Vagina (tissue), 2 donors: ENCODE data around the gene PPP2R5E. TPM values are rescaled to one million over a fixed set of nuclear protein-coding genes. Genes with fewer than 3 reads are reported as not detected.
A peak's percentile ranks its signal among the peaks of the same experiment; 100 is the strongest.
"Not testable (repeated sequence)": the region's sequence is repeated elsewhere in the genome, so short reads cannot be mapped to it uniquely, and the experiment has no call there.

Experiments
- DNase-seq, 2 donors: peaks; one replicate each; pipeline ENCODE4 v3.0.0-alpha.2; 2017; ENCODE audit errors: extremely low spot score in 2 of 2
- H3K27ac ChIP-seq: fragments of 200-600 bp; sonication (generic); one replicate; pipeline ENCODE4 v1.5.1; 2019
- H3K27me3 ChIP-seq: fragments of 200-600 bp; sonication (generic); one replicate; pipeline ENCODE4 v1.5.1; 2019
- H3K36me3 ChIP-seq, 2 donors: fragments of 200-600 bp; sonication (generic); one replicate each; pipeline ENCODE4 v1.5.1; 2017 to 2019
- H3K4me1 ChIP-seq: fragments of 200-600 bp; sonication (generic); one replicate; pipeline ENCODE4 v1.5.1; 2019
- H3K4me3 ChIP-seq, 2 donors: fragments of 200-600 bp; sonication (generic); 1 replicate in 1 of 2; 2 replicates in 1 of 2; pipeline ENCODE4 v1.5.1; 2016 to 2019
- H3K9me3 ChIP-seq: fragments of 200-600 bp; sonication (generic); one replicate; pipeline ENCODE4 v1.5.1; 2019
- CTCF ChIP-seq, 3 experiments: fragments of 450-650 bp in 2 of 3; fragments of 200-600 bp in 1 of 3; sonication (generic) in 1 of 3; IDR thresholded peaks; one replicate each; pipeline ENCODE4 v1.5.1; 2017 to 2019; ENCODE audit warnings: antibody characterized with exemption in 3 of 3, mild to moderate bottlenecking in 2 of 3, moderate library complexity in 2 of 3
- POLR2A ChIP-seq, 2 donors: fragments of 450-650 bp; IDR thresholded peaks; one replicate each; pipeline ENCODE4 v1.6.1; 2017; ENCODE audit warnings: antibody characterized with exemption in 2 of 2, mild to moderate bottlenecking in 2 of 2, moderate library complexity in 2 of 2
- POLR2AphosphoS5 ChIP-seq, 2 donors: sonication (generic); formaldehyde crosslinking; IDR thresholded peaks; one replicate each; pipeline ENCODE4 v1.9.0; 2017; ENCODE audit warnings: antibody characterized with exemption in 2 of 2, mild to moderate bottlenecking in 2 of 2, low read depth in 1 of 2; ENCODE audit not compliant: insufficient read depth in 1 of 2
- intact Hi-C: fragments of 100-400 bp; cut with DNase I; formaldehyde crosslinking; loops from one replicate; pipeline ENCODE4 v1.15.1; 2023
- total RNA-seq: library from RNA; depleted of rRNA; stranded (reverse); fragments of >200 nt; gene quantifications from one replicate; pipeline ENCODE4 v1.2.3, GENCODE V29; 2016

PPP2R5E gene
- 22.6 TPM for total RNA-seq

GRCh38 chr14:63543000-63543825 lies at the start of gene PPP2R5E:
PPP2R5E (minus strand) TSS chr14:63543377; CDS start chr14:63539685, 3,692 bp downstream.
- peak in 1 of 3 experiments; percentile 3 for TF ChIP-seq CTCF (IDR thresholded peaks at IDR 0.05)
- TF ChIP-seq POLR2A (IDR thresholded peaks at IDR 0.05), result peak in 1 of 2 donors; percentile 71
- TF ChIP-seq POLR2AphosphoS5 (IDR thresholded peaks at IDR 0.05; ENCODE audit: insufficient read depth in 1 of 2, low read depth in 1 of 2), result peak; percentile 92 to 93
- intact Hi-C loops, result loop anchor here (5.0 kb wide), 1 partner anchor 99 kb away; the partner anchor contains the start of gene WDR89
- Histone ChIP-seq H3K27ac (peak within 1 kb of the TSS; percentile 80), H3K27me3 (no peaks in the 10 kb centered on the region), H3K9me3 (no peaks in the 10 kb centered on the region), H3K36me3 (peaks cover 0 to 12% of the 10 kb centered on the region in 2 donors), H3K4me3 (peak within 1 kb of the TSS; percentile 76 to 84), H3K4me1 (peaks cover 18% of the 10 kb centered on the region)
- peak; percentile 99 for DNase-seq

GRCh38 chr14:63583046-63583445 lies 39.9 kb upstream of the PPP2R5E start:
- intact Hi-C loops, H3K9me3 ChIP-seq, H3K27me3 ChIP-seq, H3K36me3 ChIP-seq, H3K4me3 ChIP-seq, DNase-seq, H3K27ac ChIP-seq, H3K4me1 ChIP-seq: not testable (repeated sequence)

GRCh38 chr14:63581491-63581890 lies 38.3 kb upstream of the PPP2R5E start:
- no peak for DNase-seq
- TF ChIP-seq POLR2AphosphoS5 (IDR thresholded peaks at IDR 0.05; ENCODE audit: insufficient read depth in 1 of 2, low read depth in 1 of 2) (no peak), POLR2A (IDR thresholded peaks at IDR 0.05) (no peak), CTCF (IDR thresholded peaks at IDR 0.05) (no peak)
- H3K4me1 ChIP-seq, result no peaks in the 10 kb centered on the region
- intact Hi-C loops, result no loop called here
- H3K9me3 ChIP-seq, result no peaks in the 10 kb centered on the region
- H3K27me3 ChIP-seq, result no peaks in the 10 kb centered on the region
- H3K36me3 ChIP-seq, result no peaks in the 10 kb centered on the region
- H3K27ac ChIP-seq, result no peak overlapping the region
- no peak overlapping the region for H3K4me3 ChIP-seq

- DNase-seq, result no peak
- no peaks in the 10 kb centered on the region for H3K36me3 ChIP-seq
- H3K4me3 ChIP-seq, result no peak overlapping the region
- no peaks in the 10 kb centered on the region for H3K9me3 ChIP-seq
- H3K27ac ChIP-seq, result no peak overlapping the region
- TF ChIP-seq POLR2AphosphoS5 (IDR thresholded peaks at IDR 0.05; ENCODE audit: insufficient read depth in 1 of 2, low read depth in 1 of 2) (no peak), CTCF (IDR thresholded peaks at IDR 0.05) (no peak), POLR2A (IDR thresholded peaks at IDR 0.05) (no peak)
- intact Hi-C loops, result no loop called here
- no peaks in the 10 kb centered on the region for H3K27me3 ChIP-seq
- no peaks in the 10 kb centered on the region for H3K4me1 ChIP-seq
These were observed 35.1 kb upstream of the PPP2R5E start for GRCh38 chr14:63578300-63578699.

GRCh38 chr14:63573581-63573980 lies 30.4 kb upstream of the PPP2R5E start:
- no peak for DNase-seq
- intact Hi-C loops, result no loop called here
- H3K27ac ChIP-seq, result no peak overlapping the region
- H3K9me3 ChIP-seq, result no peaks in the 10 kb centered on the region
- TF ChIP-seq CTCF (IDR thresholded peaks at IDR 0.05) (no peak), POLR2A (IDR thresholded peaks at IDR 0.05) (no peak), POLR2AphosphoS5 (IDR thresholded peaks at IDR 0.05; ENCODE audit: insufficient read depth in 1 of 2, low read depth in 1 of 2) (no peak)
- no peak overlapping the region for H3K4me3 ChIP-seq
- H3K36me3 ChIP-seq, result no peaks in the 10 kb centered on the region
- no peaks in the 10 kb centered on the region for H3K4me1 ChIP-seq
- no peaks in the 10 kb centered on the region for H3K27me3 ChIP-seq
